OCI-LY7 (cell line): ENCODE results near the gene ANO6. TPM values are rescaled to one million over a fixed set of nuclear protein-coding genes. Genes with fewer than 3 reads are reported as not detected.

Experiments used
- BruUV-seq: library from RNA; stranded (reverse); fragments of 400-500 nt; replicated peaks from 2 replicates; lab custom pipeline; 2021; lab: Mats Ljungman, UMichigan
- CTCF ChIA-PET: fragments of 300-600 bp; sonication (Branson Sonifier 250); formaldehyde crosslinking; loops from one replicate; lab custom pipeline; 2022; ENCODE audit warnings: antibody characterized with exemption; ENCODE audit not compliant: unreplicated experiment; lab: Charles Lee
- POLR2A ChIA-PET: fragments of 300-600 bp; sonication (Branson Sonifier 250); formaldehyde crosslinking; loops from one replicate; lab custom pipeline; 2022; ENCODE audit warnings: antibody characterized with exemption; lab: Charles Lee
- DNase-seq: peaks from one replicate; pipeline ENCODE4 v3.0.0-alpha.2; 2015; ENCODE audit warnings: low spot score
- H2AFZ ChIP-seq: fragments of 200-600 bp; sonication (generic), shearing (Covaris generic); 2 replicates; pipeline ENCODE4 v1.6.1; 2014; ENCODE audit warnings: mild to moderate bottlenecking, antibody characterized with exemption, low read length, moderate library complexity
- H3K27ac ChIP-seq: fragments of 200-600 bp; sonication (generic); 2 replicates; pipeline ENCODE4 v1.5.1; 2014; ENCODE audit warnings: mixed run types, low read depth, mild to moderate bottlenecking, moderate library complexity, low read length, inconsistent platforms; ENCODE audit not compliant: poor library complexity, severe bottlenecking
- H3K36me3 ChIP-seq: fragments of 200-600 bp; sonication (generic); 2 replicates; pipeline ENCODE4 v1.6.1; 2014; ENCODE audit warnings: mild to moderate bottlenecking, antibody characterized with exemption, low read length, moderate library complexity, mixed read lengths; ENCODE audit not compliant: insufficient read depth
- H3K4me1 ChIP-seq: fragments of 200-600 bp; sonication (generic); 2 replicates; pipeline ENCODE4 v1.5.1; 2014; ENCODE audit warnings: mild to moderate bottlenecking, low read length; ENCODE audit not compliant: insufficient read depth, poor library complexity, severe bottlenecking
- H3K4me2 ChIP-seq: fragments of 200-600 bp; sonication (generic); 2 replicates; pipeline ENCODE4 v1.6.1; 2014; ENCODE audit warnings: mild to moderate bottlenecking, low read length
- H3K4me3 ChIP-seq: fragments of 200-600 bp; sonication (generic); 2 replicates; pipeline ENCODE4 v1.5.1; 2014; ENCODE audit warnings: mild to moderate bottlenecking, low read depth, low read length; ENCODE audit not compliant: poor library complexity, severe bottlenecking
- H3K79me2 ChIP-seq: fragments of 200-600 bp; sonication (generic); 2 replicates; pipeline ENCODE4 v1.6.1; 2016; ENCODE audit warnings: low read depth, mild to moderate bottlenecking, low read length, moderate library complexity, mixed read lengths; ENCODE audit not compliant: insufficient read depth
- H3K9me2 ChIP-seq: fragments of 200-600 bp; sonication (generic); 2 replicates; pipeline ENCODE4 v1.6.1; 2016; ENCODE audit warnings: mild to moderate bottlenecking, low read length, mixed read lengths; ENCODE audit not compliant: insufficient read depth
- H3K9me3 ChIP-seq: fragments of 200-600 bp; sonication (generic); 2 replicates; pipeline ENCODE4 v1.6.1; 2014; ENCODE audit warnings: mild to moderate bottlenecking, mixed run types, low read length, mixed read lengths
- H4K20me1 ChIP-seq: fragments of 200-600 bp; sonication (generic); 2 replicates; pipeline ENCODE4 v1.6.1; 2014; ENCODE audit warnings: mild to moderate bottlenecking, antibody characterized with exemption, low read length, moderate library complexity, mixed read lengths; ENCODE audit not compliant: insufficient read depth
- CTCF ChIP-seq: fragments of 200-600 bp; sonication (generic); conservative IDR thresholded peaks from 2 replicates; pipeline ENCODE4 v1.5.1; 2014; ENCODE audit warnings: mild to moderate bottlenecking, antibody characterized with exemption, low read length, moderate library complexity, mixed read lengths
- EZH2phosphoT487 ChIP-seq: fragments of 200-600 bp; sonication (generic); IDR thresholded peaks from 2 replicates; pipeline ENCODE4 v1.6.1; 2018; ENCODE audit warnings: low read depth, borderline replicate concordance, mild to moderate bottlenecking, mixed run types, antibody characterized with exemption, low read length, moderate library complexity, mixed read lengths
- intact Hi-C: fragments of 100-400 bp; cut with micrococcal nuclease; formaldehyde crosslinking; loops from one replicate; pipeline ENCODE4 v1.10.0; 2022; ENCODE audit not compliant: unreplicated experiment
- total RNA-seq, 2 experiments: library from RNA; depleted of rRNA in 1 of 2; stranded (reverse); fragments of >200 nt in 1 of 2; shearing (Covaris generic) in 1 of 2; gene quantifications; 2 replicates each; pipeline ENCODE4 v1.2.3, GENCODE V29; 2014 to 2022

The ANO6 gene
- total RNA-seq, 2 experiments from 2014 or later = 15.0 to 17.7 TPM

GRCh38 chr12:45427042-45427441, 211.1 kb downstream of the ANO6 start:
- Histone ChIP-seq H2AFZ (no peak overlapping the region), H4K20me1 (no peaks in the 10 kb centered on the region), H3K9me3 (no peaks in the 10 kb centered on the region), H3K4me1 (no peaks in the 10 kb centered on the region), H3K36me3 (no peaks in the 10 kb centered on the region), H3K4me3 (no peak overlapping the region), H3K79me2 (no peaks in the 10 kb centered on the region), H3K4me2 (no peak overlapping the region), H3K27ac (no peak overlapping the region), H3K9me2 (no peaks in the 10 kb centered on the region)
- no TSS peak for BruUV-seq
- intact Hi-C loops = no loop called here
- POLR2A ChIA-PET = interaction anchor here (0.7 kb wide), 1 partner anchor 140 kb away, joined by 6 read pairs; no protein-coding TSS in a partner anchor
- TF ChIP-seq EZH2phosphoT487 (no peak), CTCF (no peak)
- DNase-seq = no peak
- CTCF ChIA-PET = no interaction called here

DNA sequence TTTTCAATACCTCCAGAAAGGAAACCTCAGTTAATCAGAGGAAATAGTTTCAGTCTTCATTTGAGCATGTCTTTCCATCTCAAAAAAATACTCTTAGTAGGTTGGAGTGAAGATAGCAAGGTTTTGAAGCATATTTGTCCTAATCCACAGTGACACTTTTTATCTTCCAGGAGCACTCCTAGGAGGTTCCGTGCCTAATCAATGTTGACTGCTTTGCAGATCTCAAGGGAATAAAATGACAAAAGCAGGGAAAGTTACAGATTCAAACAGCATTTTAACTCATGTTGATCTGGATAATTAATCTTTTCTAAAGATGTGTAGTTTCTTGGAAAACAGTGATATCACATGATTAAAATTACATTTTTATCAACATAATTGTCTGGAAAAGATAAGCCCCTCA, 213.9 kb downstream of the ANO6 start:
- intact Hi-C loops = no loop called here
- no peak overlapping the region for H3K27ac ChIP-seq
- no peak overlapping the region for H3K4me3 ChIP-seq
- H3K4me2 ChIP-seq = no peak overlapping the region
- TF ChIP-seq EZH2phosphoT487 (no peak), CTCF (no peak)
- no peaks in the 10 kb centered on the region for H3K36me3 ChIP-seq
- H3K4me1 ChIP-seq = no peaks in the 10 kb centered on the region
- no peaks in the 10 kb centered on the region for H3K79me2 ChIP-seq
- no peak overlapping the region for H2AFZ ChIP-seq
- BruUV-seq = no TSS peak
- no peaks in the 10 kb centered on the region for H3K9me2 ChIP-seq
- POLR2A ChIA-PET = interaction anchor here (1.1 kb wide), 1 partner anchor 20 kb away, joined by 3 read pairs; no protein-coding TSS in a partner anchor
- DNase-seq = no peak
- H3K9me3 ChIP-seq = no peaks in the 10 kb centered on the region
- CTCF ChIA-PET = no interaction called here
- H4K20me1 ChIP-seq = no peaks in the 10 kb centered on the region

- H3K36me3 ChIP-seq = no peaks in the 10 kb centered on the region
- ChIA-PET POLR2A (no interaction called here), CTCF (no interaction called here)
- DNase-seq = no peak
- no peaks in the 10 kb centered on the region for H3K79me2 ChIP-seq
- H3K27ac ChIP-seq = no peak overlapping the region
- H4K20me1 ChIP-seq = no peaks in the 10 kb centered on the region
- intact Hi-C loops = no loop called here
- no peaks in the 10 kb centered on the region for H3K9me3 ChIP-seq
- H2AFZ ChIP-seq = no peak overlapping the region
- H3K4me1 ChIP-seq = no peaks in the 10 kb centered on the region
- H3K9me2 ChIP-seq = no peaks in the 10 kb centered on the region
- TF ChIP-seq EZH2phosphoT487 = no peak
- no peak overlapping the region for H3K4me3 ChIP-seq
- no peak overlapping the region for H3K4me2 ChIP-seq
- no TSS peak for BruUV-seq
Observed at GRCh38 chr12:45431126-45431525, 215.2 kb downstream of the ANO6 start.
